K562 (cell line): ENCODE results near the gene DOLPP1. TPM values are rescaled to one million over a fixed set of nuclear protein-coding genes. Genes with fewer than 3 reads are reported as not detected.

Experiments
- CC2D1A ChIP-seq: fragments of 450-650 bp; IDR thresholded peaks from 2 replicates; pipeline ENCODE4 v1.6.1; 2017; ENCODE audit warnings: mild to moderate bottlenecking
- CTBP1 ChIP-seq: fragments of 450-650 bp; IDR thresholded peaks from 2 replicates; pipeline ENCODE4 v1.6.1; 2016; ENCODE audit warnings: borderline replicate concordance
- ESRRB ChIP-seq: fragments of 250-450 bp; sonication (Bioruptor Pico); IDR thresholded peaks from 2 replicates; pipeline ENCODE4 v1.5.0; 2020; ENCODE audit warnings: mild to moderate bottlenecking, moderate library complexity, borderline replicate concordance
- GTF2E2 ChIP-seq: fragments of 200-800 bp; sonication (Bioruptor generic); IDR thresholded peaks from 2 replicates; pipeline ENCODE4 v1.6.1; 2016; ENCODE audit warnings: missing genetic modification characterization, missing compliant biosample characterization
- JUND ChIP-seq, 2 experiments: IDR thresholded peaks; 2 replicates in 1 of 2; 3 replicates in 1 of 2; pipeline ENCODE4 v1.6.1; 2011; ENCODE audit warnings: borderline replicate concordance in 2 of 2, low read depth in 2 of 2, low read length in 2 of 2, improper control_type of control experiment in 1 of 2, missing biosample characterization in 1 of 2, missing genetic modification characterization in 1 of 2, missing genetic modification reagents in 1 of 2
- KAT8 ChIP-seq: fragments of 450-650 bp; IDR thresholded peaks from 2 replicates; pipeline ENCODE4 v1.6.1; 2016; ENCODE audit warnings: low read depth, mild to moderate bottlenecking
- L3MBTL2 ChIP-seq: fragments of 450-650 bp; IDR thresholded peaks from 2 replicates; pipeline ENCODE4 v1.6.1; 2016; ENCODE audit warnings: mild to moderate bottlenecking, moderate library complexity
- NFE2 ChIP-seq: IDR thresholded peaks from 2 replicates; pipeline ENCODE4 v1.6.1; 2014; ENCODE audit warnings: antibody characterized with exemption, low read depth
- POLR2A ChIP-seq: fragments of 450-650 bp; conservative IDR thresholded peaks from 2 replicates; pipeline ENCODE4 v1.6.1; 2016
- POLR2B ChIP-seq: fragments of 450-650 bp; IDR thresholded peaks from 2 replicates; pipeline ENCODE4 v1.6.1; 2018; ENCODE audit warnings: low read depth; ENCODE audit not compliant: partially characterized antibody
- SMARCB1 ChIP-seq: IDR thresholded peaks from 2 replicates; pipeline ENCODE4 v1.6.1; 2011; ENCODE audit warnings: improper control_type of control experiment, low read depth; ENCODE audit not compliant: insufficient read length
- TAF9B ChIP-seq: fragments of 450-650 bp; IDR thresholded peaks from 2 replicates; pipeline ENCODE4 v1.6.1; 2018; ENCODE audit warnings: mild to moderate bottlenecking; ENCODE audit not compliant: partially characterized antibody
- TARDBP ChIP-seq: fragments of 450-650 bp; IDR thresholded peaks from 2 replicates; pipeline ENCODE4 v1.6.1; 2016
- ZKSCAN3 ChIP-seq: fragments of 250-450 bp; sonication (Bioruptor Pico); IDR thresholded peaks from 2 replicates; pipeline ENCODE4 v1.4.0; 2020
- ZNF444 ChIP-seq: fragments of 250-450 bp; sonication (Bioruptor Pico); IDR thresholded peaks from 2 replicates; pipeline ENCODE4 v1.4.0; 2020; ENCODE audit warnings: mild to moderate bottlenecking, moderate library complexity
- ZNF699 ChIP-seq: fragments of 250-450 bp; sonication (Bioruptor Pico); IDR thresholded peaks from 2 replicates; pipeline ENCODE4 v1.8.0; 2021; ENCODE audit warnings: mild to moderate bottlenecking, moderate library complexity; ENCODE audit not compliant: insufficient replicate concordance
- ZSCAN29 ChIP-seq: fragments of 450-650 bp; IDR thresholded peaks from 2 replicates; pipeline ENCODE4 v1.6.1; 2017
- polyA plus RNA-seq, 8 experiments: library from polyadenylated mRNA; depleted of rRNA in 4 of 8; stranded (reverse) in 5 of 8; unstranded in 3 of 8; fragments of >200 nt; fragmentation: Nextera tagmentation in 2 of 8; fragmentation: Illumina TruSeq in 1 of 8; extraction: Ambion mirVana in 2 of 8; extraction: Trizol in 1 of 8; gene quantifications; 2 replicates each; pipeline versions ENCODE4 v1.2.1 to v1.2.3, GENCODE V29; 2011 to 2014; ENCODE audit warnings: inconsistent platforms in 1 of 8, missing spikeins in 1 of 8
- total RNA-seq, 7 experiments: library from RNA; depleted of rRNA in 6 of 7; stranded (reverse); fragments of >200 nt in 6 of 7; fragmentation: Illumina TruSeq in 2 of 7; extraction: Trizol in 2 of 7; gene quantifications; 2 replicates each; pipeline versions ENCODE4 v1.2.1 to v1.2.3, GENCODE V29; 2011 to 2021; ENCODE audit warnings: low replicate concordance in 1 of 7
- TF ChIP-seq, protein P1 (sequence below): fragments of 250-450 bp; sonication (Bioruptor Pico); IDR thresholded peaks from 2 replicates; pipeline ENCODE4 v1.5.0; 2021; ENCODE audit warnings: mild to moderate bottlenecking, moderate library complexity
- TF ChIP-seq, protein P2 (sequence below): sonication (generic); formaldehyde crosslinking; IDR thresholded peaks from 2 replicates; pipeline ENCODE4 v1.8.0; 2022; ENCODE audit warnings: missing genetic modification reagents, mild to moderate bottlenecking, moderate library complexity, borderline replicate concordance
- TF ChIP-seq, protein P3 (sequence below): sonication (generic); formaldehyde crosslinking; IDR thresholded peaks from 2 replicates; pipeline ENCODE4 v1.9.0; 2022; ENCODE audit warnings: mild to moderate bottlenecking, missing genetic modification reagents
- TF ChIP-seq, protein P4 (sequence below): IDR thresholded peaks from 3 replicates; pipeline ENCODE4 v1.6.1; 2011; ENCODE audit warnings: borderline replicate concordance, mild to moderate bottlenecking; ENCODE audit not compliant: insufficient read length, insufficient read depth
- TF ChIP-seq, protein P5 (sequence below): fragments of 450-650 bp; IDR thresholded peaks from 2 replicates; pipeline ENCODE4 v1.6.1; 2017; ENCODE audit warnings: mild to moderate bottlenecking, moderate library complexity

The DOLPP1 gene
- total and polyA plus RNA-seq, 9 of the 15 experiments (the other 6 are each of a cell fraction or from before 2014, with no cell fraction given): 3.0 to 39.8 (median 30.5) TPM

DNA sequence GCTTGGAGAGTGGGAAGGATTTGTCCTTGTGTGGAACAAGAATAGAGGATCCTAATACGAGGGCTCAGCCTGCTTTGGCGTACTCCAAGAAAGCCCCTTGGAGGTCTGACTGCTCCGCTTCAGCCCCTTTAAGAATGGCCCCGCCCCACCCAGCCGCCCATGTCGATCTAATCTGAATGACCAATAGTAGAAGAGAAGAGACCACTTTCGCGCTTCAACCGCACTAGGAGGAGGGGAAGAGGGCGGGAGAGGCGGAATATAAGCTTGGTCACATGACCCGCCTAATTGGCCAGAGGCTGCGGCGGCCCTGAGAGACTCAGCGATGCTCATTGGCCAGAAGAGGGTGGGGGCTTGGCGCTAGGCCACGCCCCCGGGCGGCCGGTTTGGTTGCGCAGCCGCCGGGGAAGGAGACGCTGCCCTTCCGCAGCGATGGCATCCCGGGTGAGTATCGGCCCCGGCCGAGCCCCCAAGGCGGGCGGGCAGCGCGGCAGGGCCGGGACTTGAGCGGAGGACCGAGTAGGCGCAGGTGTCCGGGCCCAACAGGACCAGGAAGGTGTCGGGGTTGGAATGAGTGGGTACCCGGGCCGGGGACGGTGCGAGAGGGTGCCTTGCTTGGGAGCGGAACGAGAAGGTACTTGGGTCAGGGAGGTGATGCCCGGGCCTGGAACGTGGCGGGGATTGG, 44.5 kb upstream of the DOLPP1 start, which contains the start of gene MIGA2 (continued):
- TF ChIP-seq, protein P1, sequence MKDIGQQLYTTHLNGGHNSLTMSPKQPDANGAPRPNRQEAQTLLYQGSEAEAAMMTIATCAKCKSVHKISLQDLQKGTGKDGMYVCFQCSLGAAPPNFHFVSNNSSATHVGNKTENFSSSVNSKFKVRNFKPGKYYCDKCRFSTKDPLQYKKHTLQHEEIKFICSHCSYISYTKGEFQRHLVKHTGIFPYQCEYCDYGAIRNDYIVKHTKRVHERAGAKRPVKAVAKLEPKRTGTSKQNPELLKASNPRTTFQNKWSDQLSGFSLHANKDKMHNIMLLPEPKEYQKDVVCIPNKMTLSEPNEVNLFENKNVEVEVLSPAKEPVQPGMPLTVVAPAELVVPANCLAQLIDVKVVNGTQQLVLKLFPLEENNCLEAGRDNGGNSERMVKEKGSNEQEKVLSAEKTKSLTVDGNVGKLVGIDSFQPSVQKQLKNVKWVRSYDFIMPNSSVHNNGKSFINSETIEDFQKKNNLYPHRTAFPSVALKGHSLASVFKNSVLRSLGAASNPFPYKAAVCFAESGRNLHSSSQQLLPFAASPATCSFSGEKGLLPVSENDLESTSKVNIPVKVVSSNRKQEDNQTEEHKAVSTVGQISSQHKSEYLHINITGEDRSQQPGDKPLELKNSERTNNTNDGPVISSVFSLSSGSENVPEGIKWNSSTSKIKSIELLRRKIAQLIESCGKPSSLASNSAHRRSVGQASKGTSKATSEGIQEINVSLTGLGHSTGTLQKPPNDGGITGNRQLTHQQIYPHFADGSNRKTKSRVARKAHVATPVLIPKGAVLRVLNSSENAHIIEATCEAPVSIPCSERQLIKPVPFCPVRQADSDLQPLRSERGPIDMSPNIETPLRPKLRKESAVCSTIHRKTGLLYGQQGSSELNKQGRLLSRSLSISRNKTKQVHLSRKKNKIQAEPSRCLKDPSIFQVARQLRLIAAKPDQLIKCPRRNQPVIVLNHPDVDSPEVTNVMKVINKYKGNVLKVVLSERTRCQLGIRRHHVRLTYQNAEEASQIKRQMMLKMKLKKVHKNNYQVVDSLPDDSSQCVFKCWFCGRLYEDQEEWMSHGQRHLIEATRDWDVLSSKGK: no peak
- TF ChIP-seq ZNF699: no peak
- TF ChIP-seq ZKSCAN3 (CRISPR knock-in tag): no peak
- TF ChIP-seq CC2D1A: no peak
- TF ChIP-seq POLR2B: peak; percentile 69
- TF ChIP-seq, protein P2, sequence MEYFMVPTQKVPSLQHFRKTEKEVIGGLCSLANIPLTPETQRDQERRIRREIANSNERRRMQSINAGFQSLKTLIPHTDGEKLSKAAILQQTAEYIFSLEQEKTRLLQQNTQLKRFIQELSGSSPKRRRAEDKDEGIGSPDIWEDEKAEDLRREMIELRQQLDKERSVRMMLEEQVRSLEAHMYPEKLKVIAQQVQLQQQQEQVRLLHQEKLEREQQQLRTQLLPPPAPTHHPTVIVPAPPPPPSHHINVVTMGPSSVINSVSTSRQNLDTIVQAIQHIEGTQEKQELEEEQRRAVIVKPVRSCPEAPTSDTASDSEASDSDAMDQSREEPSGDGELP (CRISPR knock-in tag): peak; percentile 72
- TF ChIP-seq TARDBP: no peak
- peak; percentile 63; the same call in 1 of the 2 replicates for TF ChIP-seq CTBP1
- TF ChIP-seq GTF2E2 (tag): peak; percentile 50; the same call in 1 of the 2 replicates
- no peak for TF ChIP-seq KAT8
- no peak for TF ChIP-seq TAF9B
- TF ChIP-seq POLR2A: peak; percentile 78
- peak; percentile 30; the same call in 1 of the 2 replicates for TF ChIP-seq JUND (IDR thresholded peaks at IDR 0.05; ENCODE audit: borderline replicate concordance, low read depth, low read length)
- no peak for TF ChIP-seq JUND (tag; IDR thresholded peaks at IDR 0.05; ENCODE audit: borderline replicate concordance, low read depth, low read length)
- TF ChIP-seq SMARCB1: no peak
- TF ChIP-seq ZSCAN29: no peak
- TF ChIP-seq, protein P3, sequence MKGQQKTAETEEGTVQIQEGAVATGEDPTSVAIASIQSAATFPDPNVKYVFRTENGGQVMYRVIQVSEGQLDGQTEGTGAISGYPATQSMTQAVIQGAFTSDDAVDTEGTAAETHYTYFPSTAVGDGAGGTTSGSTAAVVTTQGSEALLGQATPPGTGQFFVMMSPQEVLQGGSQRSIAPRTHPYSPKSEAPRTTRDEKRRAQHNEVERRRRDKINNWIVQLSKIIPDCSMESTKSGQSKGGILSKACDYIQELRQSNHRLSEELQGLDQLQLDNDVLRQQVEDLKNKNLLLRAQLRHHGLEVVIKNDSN: peak; percentile 96
- TF ChIP-seq NFE2: no peak
- peak; percentile 69 for TF ChIP-seq L3MBTL2
- no peak for TF ChIP-seq ZNF444 (CRISPR knock-in tag)
- no peak for TF ChIP-seq ESRRB (CRISPR knock-in tag)
- TF ChIP-seq, protein P4, sequence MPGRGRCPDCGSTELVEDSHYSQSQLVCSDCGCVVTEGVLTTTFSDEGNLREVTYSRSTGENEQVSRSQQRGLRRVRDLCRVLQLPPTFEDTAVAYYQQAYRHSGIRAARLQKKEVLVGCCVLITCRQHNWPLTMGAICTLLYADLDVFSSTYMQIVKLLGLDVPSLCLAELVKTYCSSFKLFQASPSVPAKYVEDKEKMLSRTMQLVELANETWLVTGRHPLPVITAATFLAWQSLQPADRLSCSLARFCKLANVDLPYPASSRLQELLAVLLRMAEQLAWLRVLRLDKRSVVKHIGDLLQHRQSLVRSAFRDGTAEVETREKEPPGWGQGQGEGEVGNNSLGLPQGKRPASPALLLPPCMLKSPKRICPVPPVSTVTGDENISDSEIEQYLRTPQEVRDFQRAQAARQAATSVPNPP: no peak
- TF ChIP-seq, protein P5, sequence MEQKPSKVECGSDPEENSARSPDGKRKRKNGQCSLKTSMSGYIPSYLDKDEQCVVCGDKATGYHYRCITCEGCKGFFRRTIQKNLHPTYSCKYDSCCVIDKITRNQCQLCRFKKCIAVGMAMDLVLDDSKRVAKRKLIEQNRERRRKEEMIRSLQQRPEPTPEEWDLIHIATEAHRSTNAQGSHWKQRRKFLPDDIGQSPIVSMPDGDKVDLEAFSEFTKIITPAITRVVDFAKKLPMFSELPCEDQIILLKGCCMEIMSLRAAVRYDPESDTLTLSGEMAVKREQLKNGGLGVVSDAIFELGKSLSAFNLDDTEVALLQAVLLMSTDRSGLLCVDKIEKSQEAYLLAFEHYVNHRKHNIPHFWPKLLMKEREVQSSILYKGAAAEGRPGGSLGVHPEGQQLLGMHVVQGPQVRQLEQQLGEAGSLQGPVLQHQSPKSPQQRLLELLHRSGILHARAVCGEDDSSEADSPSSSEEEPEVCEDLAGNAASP: no peak
